Testis (tissue), 2 donors: ENCODE results near the gene PRDM8.

Experiments used
- POLR2A ChIP-seq: fragments of 450-650 bp; IDR thresholded peaks from one replicate; pipeline ENCODE4 v1.6.1; 2017; ENCODE audit warnings: antibody characterized with exemption, mild to moderate bottlenecking, moderate library complexity
- TF ChIP-seq, protein P1 (sequence below), 3 experiments: fragments of 450-650 bp in 2 of 3; fragments of 200-600 bp in 1 of 3; sonication (generic) in 1 of 3; IDR thresholded peaks; one replicate each; pipeline ENCODE4 v1.5.1; 2016 to 2019; ENCODE audit warnings: antibody characterized with exemption in 3 of 3, mild to moderate bottlenecking in 2 of 3, moderate library complexity in 1 of 3

DNA sequence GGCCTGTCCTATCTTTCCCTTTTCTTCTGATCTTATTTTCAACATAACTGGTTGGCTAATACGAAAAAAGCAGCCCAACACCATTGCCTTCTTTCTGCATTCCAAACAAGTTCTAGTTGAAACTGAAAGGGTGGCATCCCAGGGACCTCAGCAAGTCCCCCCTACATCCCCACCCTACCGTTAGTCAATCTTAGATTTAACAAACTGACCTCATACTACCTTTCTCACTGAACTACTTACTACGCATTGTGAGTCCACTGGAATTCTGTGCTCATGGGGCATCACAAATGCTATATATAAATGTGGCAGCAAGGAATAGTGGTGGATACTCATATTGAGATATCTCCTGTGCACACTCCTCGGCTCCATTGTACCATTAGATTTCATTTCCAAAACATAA is 36.1 kb downstream of the PRDM8 start:
- TF ChIP-seq, protein P1, sequence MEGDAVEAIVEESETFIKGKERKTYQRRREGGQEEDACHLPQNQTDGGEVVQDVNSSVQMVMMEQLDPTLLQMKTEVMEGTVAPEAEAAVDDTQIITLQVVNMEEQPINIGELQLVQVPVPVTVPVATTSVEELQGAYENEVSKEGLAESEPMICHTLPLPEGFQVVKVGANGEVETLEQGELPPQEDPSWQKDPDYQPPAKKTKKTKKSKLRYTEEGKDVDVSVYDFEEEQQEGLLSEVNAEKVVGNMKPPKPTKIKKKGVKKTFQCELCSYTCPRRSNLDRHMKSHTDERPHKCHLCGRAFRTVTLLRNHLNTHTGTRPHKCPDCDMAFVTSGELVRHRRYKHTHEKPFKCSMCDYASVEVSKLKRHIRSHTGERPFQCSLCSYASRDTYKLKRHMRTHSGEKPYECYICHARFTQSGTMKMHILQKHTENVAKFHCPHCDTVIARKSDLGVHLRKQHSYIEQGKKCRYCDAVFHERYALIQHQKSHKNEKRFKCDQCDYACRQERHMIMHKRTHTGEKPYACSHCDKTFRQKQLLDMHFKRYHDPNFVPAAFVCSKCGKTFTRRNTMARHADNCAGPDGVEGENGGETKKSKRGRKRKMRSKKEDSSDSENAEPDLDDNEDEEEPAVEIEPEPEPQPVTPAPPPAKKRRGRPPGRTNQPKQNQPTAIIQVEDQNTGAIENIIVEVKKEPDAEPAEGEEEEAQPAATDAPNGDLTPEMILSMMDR (IDR thresholded peaks at IDR 0.05) = no peak
- no peak for TF ChIP-seq POLR2A
